NCI-H2081 treated with DMSO at 0.1 percent for 48 hours (cell line): Measurements from ENCODE around the gene SLC16A11.
"Not testable (repeated sequence)": the region's sequence is repeated elsewhere in the genome, so short reads cannot be mapped to it uniquely, and the experiment has no call there.

Experiments
- DNase-seq: peaks from one replicate; lab custom pipeline; 2025; lab: John Stamatoyannopoulos, UW

SLC16A11 gene

GRCh38 chr17:7005716-7006115, 38.2 kb downstream of the SLC16A11 start:
- DNase-seq, result no peak

GRCh38 chr17:7004398-7005253, 39.3 kb downstream of the SLC16A11 start:
- DNase-seq, result peak; percentile 11

- no peak for DNase-seq
Observed at GRCh38 chr17:7003745-7004144, 40.1 kb downstream of the SLC16A11 start.

- DNase-seq, result no peak
Observed at GRCh38 chr17:7002288-7003047, 41.4 kb downstream of the SLC16A11 start.

- DNase-seq, result no peak
Observed at GRCh38 chr17:7001318-7001961, 42.5 kb downstream of the SLC16A11 start.

- no peak for DNase-seq
Observed at GRCh38 chr17:6998855-6999508, 44.9 kb downstream of the SLC16A11 start.

- DNase-seq, result no peak
Observed at GRCh38 chr17:6997171-6997570, 46.7 kb downstream of the SLC16A11 start.

- DNase-seq, result no peak
Observed at GRCh38 chr17:6996256-6997011, 47.5 kb downstream of the SLC16A11 start.

- no peak for DNase-seq
Observed at GRCh38 chr17:6995500-6996255, 48.2 kb downstream of the SLC16A11 start, which contains the start of gene ALOX12. Gene ALOX12, plus strand, starts transcription at chr17:6996049. Its CDS starts 69 bp downstream, at chr17:6996118.

- no peak for DNase-seq
Observed at GRCh38 chr17:6994666-6995256, 49.1 kb downstream of the SLC16A11 start.

- DNase-seq, result no peak
Observed at GRCh38 chr17:6994118-6994598, 49.7 kb downstream of the SLC16A11 start.

- DNase-seq, result not testable (repeated sequence)
Observed at GRCh38 chr17:6993613-6994056, 50.3 kb downstream of the SLC16A11 start.
